Measurements from ENCODE around the gene IVD.
"Not testable (repeated sequence)": the region's sequence is repeated elsewhere in the genome, so short reads cannot be mapped to it uniquely, and the experiment has no call there.

The IVD gene

DNA sequence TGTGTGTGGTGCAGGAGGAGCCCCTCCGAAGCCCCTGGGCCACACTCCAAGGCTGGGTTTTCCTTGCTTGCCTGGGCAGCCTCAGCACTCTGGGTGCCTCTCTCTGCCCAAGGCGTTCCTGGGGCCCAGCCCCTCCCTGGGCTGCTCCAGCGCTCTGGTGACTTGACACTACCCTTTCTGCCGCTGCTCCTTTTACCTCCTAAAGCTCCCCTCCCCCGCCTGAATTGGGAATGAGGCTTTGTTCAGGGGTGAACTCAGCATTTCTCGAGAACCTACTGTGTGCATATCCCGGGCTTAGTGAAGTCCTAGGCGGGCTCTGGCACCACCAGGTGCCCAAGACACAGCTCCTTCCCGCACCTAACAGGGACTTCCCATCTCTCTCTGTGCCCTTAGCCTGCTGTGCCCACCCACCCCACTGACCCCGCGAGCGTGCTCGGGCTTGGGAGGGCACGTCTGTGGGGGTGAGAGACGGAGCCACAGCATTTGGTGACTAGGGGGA is 33.9 kb downstream of the IVD start:
- no peak for DNase-seq (ENCODE audit: low read depth in 2 of 2)

DNA sequence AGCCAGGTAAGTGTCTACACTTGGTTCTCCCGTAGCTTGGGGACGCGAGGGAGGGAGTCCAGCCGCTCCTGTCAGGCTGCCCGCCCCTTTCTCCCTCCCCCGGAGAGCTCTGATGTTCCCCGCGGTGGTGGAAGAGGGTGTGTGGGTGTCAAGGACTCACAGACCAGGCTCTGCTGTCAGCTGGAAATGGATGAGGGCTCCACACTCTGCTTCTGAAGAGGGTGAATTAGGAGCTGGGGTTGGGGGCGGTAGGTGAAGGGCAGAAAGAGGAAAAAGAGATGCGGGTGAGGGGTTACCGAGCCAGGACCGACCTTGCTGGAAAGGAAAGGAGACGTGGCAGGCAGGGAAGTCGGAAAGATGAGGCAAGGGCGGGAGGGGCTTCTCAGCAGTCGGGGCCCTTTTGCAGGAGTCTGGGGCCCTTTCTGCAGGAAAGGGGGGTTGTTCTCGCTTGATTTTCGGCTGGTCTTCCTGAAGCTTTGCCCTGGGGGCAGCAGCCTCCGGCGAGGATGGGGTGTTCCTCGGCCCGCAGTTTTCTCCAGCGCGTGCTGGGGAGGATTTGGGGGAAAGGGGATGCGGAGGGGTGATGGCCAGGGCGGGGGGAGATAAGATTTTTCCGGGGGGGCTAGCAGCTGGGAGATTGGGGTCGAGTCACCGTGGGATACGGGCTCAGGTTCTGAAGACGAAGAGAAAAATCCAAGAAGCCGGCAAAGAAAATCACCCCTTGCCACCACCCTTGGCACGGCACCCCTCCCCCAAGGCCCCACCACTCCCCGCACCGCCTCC is 34.6 kb downstream of the IVD start:
- no peak for DNase-seq (ENCODE audit: low read depth in 2 of 2)

DNA sequence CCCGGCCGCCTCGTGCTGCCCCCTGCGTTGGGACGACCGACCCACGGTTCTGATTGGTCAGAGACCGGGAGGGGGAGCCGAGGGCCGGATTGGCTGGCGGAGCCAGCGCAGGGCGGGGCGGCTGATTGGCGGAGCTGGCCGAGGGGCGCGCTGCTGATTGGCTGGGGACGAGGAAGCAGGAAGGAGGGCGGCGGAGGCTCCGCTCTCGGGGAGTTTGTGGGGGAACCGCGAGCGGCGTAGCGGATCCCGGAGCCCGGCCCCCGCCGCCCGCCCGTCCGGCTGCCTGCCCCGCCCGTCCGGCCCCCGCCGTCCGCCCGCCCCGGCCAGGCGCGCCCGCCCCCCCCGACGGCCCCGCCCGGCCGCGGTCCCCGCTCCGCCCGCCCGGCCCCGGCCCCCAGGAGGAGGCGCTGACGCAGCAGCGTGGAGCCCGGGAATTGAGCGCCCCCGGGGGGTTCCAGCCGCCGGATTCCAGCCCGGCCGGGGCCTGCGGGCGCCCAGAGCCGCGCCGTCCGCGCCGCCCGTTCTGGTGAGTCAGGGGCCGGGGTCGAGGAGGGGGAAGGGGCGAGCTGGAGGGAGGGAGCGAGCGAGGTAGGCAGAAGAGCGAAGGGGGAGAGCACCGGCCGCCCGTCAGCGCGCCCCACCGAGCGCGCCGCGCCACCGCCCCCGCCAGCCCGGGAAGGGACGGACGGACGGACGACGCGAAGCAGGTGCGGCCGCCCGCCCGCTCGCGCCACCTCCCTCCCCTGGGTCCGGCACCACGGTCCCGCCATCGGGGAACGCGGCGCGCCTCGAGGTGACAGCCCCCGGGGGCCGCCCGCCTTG is 35.4 kb downstream of the IVD start, which contains the start of gene BAHD1:
TSS of gene BAHD1 (plus strand) at position 211 of the 822 bp plus-strand sequence. CDS start 17,512 bp downstream, outside the sequence.
- peak; percentile 93 to 94 for DNase-seq (ENCODE audit: low read depth in 2 of 2)

DNA sequence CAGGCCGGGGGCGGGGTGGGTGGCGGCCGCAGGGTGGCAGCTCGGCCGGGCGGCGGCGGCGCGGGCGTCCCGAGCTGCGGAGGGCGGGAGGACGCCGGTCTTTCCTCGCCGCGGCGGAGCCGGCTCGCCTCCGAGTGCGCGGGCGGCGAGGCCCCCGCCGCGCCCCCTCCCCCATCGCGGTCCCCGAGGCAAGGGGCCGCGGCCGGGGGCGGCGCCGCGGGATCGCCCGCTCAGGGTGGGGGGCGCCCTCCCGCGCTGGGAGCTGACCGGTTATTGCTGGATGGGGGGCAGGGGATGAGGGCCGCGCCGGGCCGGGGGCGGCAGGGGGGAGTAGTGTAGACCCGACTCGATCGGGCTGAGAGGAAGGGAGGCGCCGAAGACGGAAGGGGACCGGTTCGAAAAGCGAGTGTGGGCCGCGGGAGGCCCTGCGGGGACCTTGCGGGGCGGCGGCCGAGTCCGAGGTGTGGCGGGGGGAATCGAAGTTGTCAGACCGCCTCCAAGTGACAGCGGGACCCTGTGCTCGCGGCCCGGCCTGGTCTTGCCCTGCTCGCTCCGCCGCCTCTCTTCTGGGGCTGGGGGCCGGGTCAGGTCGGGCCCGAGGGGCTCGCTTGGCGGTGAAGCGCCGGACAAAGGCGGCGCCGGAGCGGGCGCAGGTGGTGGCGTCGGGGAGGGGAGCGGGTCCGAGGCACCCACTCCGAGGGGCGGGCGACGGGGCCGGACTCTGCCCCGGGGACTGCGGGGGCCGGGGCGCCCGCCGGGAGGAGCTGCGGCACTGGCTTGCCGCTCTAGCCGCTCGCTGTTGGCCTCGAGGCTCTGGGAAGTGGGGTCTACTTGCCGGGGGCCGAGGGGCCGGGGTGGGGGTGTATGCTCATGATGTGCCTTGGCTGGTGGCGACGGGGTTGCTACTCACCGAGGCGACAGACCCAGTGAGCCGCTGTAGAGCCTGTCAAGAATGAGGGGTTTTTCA is 36.3 kb downstream of the IVD start:
- no peak for DNase-seq (ENCODE audit: low read depth in 2 of 2)

DNA sequence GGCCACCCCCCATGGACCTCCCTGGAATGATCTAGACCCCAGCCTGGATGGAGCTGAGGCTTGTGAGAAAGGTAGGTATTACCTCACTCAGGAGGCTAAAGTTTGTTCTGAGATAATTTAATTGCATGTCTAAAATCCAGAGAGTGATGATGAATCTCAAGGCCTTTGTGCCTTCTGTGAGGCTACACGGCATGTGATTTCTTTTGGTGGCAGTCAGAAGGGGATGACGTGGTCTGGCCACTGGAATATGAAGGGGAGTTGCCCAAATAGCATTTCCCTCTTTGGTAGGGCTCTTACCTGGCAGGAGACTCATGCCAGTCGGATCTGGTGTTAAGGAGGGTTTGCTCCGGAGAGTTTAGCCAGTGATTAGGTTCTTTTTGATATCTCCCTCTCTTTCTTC is 37.7 kb downstream of the IVD start:
- no peak for DNase-seq (ENCODE audit: low read depth in 2 of 2)

DNA sequence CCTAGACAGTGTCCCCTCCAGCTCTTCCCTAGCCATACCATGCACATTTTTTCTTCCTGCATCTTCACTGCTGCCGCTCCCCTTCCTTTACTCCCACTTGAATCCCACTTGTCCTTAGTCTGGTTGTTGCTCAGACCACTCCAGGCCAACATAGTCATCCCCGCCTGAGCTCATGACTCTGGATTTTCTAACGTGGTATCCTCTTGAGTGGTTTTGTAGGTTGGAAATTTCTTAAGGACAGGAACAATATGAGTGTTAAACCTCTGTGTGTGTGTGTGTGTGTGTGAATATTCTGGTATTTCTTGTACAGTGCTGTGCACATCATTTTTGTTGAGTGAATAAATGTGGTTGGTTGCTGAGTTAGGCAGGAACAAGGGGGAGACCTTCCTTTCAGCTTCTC is 38.3 kb downstream of the IVD start:
- DNase-seq (ENCODE audit: low read depth in 2 of 2): no peak

DNA sequence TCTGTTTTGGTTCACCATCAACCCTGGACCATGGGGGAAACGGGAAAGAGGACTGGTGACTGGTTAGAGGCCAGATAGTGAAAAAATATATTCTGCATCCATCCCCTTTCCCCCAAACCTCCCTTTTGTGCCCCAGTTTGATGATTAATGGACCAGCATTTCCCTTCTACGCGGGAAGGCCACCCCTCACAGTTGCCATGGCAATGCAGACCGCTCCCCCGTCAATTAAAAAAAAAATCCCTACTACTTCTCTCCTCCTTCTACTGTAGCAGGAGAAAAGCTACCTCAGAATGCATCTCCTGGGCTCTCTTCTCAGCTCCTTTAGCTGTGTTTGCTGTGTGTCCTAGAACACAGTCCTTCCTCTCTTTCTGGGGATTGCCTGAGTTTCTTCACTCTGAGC is 39.1 kb downstream of the IVD start:
- DNase-seq (ENCODE audit: low read depth in 2 of 2): no peak

DNA sequence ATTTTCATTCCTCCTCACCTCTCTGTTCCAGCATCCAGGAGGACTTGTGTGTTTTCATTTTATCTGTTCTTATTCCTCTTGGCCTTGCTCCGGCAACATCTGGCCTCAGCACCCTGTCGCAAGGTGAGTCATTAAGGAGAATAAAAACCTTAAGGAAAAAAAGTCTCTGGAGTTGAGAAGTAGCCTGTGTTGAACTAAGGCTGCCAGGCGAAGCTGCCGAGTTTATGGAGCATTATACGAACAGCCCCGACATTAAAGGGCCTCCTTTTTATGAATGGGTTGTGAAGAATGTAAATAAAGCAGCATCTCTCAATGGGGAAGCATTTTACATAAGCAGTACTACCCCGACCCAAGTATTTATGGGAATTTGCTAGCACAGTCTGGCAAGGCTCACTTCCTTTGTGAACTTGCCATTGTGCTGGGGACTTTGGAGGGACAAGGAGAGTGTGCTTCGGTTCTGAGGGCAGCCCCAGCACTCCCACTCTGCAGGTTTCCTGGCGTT is 39.9 kb downstream of the IVD start:
- no peak for DNase-seq (ENCODE audit: low read depth in 2 of 2)

DNA sequence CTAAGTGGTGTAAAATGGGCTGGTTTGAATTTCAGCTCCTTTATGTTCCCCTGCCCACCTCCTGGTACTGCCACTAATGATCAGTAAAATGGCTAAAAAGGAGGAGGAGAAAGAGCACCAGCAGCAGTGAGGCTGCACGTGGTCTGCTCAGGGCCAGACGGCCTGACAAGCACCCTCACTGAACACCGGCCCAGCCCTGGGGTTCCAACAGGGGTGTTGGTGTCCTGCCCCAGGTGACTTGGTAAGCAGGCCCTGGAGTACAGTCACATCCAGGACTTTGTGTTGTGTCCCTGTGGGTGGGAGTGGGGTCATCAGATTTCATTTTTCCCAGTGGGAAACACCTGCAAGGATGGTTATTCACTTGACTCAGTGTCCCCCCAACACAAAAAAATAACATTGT is 40.5 kb downstream of the IVD start:
- DNase-seq (ENCODE audit: low read depth in 2 of 2): no peak

DNA sequence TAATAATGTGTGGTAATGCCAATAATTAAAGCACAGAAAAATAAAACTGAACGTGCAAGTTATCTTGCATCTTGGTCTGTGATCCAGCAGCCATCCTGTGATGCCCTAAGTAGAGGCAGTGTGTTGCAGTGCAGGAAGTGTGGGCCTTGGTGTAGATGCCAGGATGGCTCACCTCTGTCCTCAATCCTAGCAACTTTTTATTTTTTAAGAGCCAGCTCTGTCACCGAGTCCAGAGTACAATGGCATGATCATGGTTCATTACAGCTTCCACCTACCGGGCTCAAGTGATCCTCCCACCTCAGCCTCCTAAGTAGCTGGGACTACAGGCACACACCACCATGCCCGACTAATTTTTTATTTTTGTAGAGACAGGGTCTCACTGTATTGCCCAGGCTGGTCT is 42.8 kb downstream of the IVD start:
- DNase-seq (ENCODE audit: low read depth in 2 of 2): no peak

DNA sequence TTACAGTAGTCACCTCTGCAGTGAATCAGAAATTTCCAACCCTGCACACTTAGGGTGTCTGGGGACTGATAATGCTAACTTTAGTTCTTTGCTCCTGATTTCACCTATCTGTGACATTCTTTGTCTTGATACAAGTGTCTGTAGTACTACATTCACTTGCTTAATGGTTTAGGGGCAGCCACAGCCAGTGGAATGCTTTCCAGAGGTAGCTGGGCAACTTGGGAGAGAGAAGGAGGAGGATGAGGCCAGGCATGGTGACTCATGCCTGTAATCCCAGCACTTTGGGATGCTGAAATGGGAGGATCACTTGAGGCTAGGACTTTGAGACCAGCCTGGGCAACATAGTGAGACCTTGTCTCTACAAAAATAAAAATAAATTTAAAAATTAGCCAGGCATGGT is 43.7 kb downstream of the IVD start:
- DNase-seq (ENCODE audit: low read depth in 2 of 2): no peak

DNA sequence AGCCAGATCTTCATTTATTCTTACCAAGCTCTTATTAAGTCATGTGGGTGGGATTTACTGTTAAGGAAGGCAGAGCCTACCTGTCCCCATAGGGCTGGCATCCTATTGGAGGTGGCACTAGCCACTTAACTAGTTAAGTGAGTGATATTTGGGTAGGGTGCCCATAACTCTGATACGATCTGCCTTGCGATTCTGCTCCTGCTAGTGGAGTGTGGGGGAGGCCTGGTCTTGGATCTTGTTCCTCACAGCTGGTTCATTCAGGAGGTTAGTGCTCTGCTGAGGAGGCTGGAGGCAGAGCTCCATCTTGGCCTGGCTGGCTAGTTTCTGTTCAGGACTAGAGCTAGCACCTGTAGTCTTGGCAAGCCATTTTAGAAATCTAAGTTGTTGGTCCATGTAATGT is 44.5 kb downstream of the IVD start:
- no peak for DNase-seq (ENCODE audit: low read depth in 2 of 2)

DNA sequence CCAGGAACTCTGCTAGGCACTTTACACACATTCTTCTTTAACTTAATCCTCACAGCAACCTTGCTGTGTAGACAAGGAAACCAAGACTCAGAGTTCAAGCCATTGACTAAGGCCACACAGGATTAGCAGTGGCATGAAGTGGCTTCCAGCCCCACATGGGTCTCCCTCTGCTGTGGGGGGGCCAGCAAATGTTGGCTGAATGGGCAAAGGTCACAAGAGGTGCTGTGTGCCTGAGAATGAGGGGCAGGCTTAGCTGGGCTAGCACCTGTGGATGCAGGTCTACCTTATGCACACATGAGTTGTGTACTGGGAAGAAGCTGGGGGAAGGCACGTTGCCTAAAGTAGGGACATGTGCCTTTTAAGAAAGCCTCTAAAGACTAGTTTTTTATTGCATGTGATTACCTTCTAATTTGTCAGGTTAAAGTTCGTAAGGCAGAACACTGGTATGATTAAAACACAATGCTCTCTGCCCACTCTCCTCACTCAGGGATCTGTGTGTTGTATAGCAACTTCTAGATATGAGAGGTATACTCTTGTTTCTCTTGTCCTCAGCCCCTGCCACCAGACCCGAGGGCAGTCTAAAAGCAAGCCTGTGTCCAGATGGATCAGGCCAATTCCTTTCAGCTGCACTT is 46.0 kb downstream of the IVD start:
- DNase-seq (ENCODE audit: low read depth in 2 of 2): no peak

DNA sequence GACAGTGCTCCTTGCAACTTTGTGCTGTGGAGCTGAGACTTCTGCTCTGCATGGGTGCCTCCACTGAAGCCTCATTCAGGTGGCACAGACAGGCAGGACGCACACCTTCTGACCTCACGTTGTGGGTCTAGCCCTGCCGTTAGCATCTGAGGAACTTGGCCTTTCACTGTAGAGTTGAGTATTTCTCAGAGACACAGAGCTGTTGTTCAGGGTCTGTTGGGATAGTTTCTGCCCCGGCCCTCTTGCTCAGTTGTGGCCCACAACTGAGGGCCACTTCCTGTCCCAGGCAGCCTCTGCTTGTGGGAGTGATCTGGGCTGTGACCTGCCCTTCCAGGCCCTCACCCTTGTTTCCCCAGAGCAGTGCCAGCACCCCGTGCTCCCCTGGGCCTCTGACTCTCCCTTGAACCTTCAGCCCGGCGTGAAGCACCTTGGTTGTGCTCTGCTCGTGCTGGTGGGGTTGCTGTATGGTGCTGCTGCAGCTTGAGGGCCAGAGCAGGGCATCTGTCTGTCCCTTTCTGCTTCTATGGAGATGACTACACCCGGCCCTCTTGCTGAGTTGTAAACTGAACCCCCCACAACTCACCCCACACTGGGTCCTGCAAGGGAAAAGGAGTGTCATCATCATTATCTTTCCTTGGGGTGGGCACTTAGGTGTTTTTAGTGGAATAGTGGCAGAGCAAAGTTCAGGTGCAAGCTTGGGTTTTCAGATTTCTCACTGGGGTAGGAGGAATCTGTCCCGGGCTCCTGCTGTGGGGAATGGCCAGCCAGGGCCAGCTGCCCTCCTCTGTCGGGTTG is 46.9 kb downstream of the IVD start:
- DNase-seq (ENCODE audit: low read depth in 2 of 2): no peak

DNA sequence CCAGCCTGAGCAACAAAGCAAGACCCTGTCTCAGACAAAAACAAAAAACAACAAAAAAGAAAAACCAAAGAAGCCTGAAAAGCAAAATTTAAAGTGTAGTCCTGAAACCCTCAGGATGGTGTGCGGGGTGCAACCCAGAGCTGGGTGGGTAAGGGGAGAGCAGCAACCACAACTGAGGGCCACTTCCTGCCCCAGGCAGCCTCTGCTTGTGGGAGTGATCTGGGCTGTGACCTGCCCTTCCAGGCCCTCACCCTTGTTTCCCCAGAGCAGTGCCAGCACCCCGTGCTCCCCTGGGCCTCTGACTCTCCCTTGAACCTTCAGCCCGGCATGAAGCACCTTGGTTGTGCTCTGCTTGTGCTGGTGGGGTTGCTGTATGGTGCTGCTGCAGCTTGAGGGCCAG is 48.3 kb downstream of the IVD start:
- not testable (repeated sequence) for DNase-seq (ENCODE audit: low read depth in 2 of 2)

DNA sequence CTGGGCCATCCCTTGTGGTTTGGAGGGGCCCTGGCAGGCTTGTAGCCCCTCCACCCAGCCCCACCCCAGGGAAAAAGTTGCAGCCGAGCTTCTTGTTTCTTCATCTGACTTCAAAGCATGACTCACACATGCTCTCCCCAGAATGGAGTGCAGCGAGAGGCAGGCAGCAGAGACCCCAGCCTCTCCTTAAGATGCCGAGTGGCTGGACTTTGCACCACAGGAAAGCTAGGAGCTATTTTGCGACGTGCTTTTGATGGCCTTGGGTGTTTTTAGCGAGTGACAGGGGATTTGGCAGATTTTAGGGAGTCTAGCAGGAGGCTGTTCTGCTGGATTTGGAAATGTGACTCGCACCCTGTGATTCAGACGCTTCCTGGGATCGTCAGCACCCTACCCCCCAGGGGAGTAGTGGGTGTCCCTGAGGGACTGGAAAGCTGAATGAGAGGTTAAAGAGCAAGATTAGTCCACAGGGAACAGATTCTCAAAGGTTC is 49.4 kb downstream of the IVD start:
- no peak for DNase-seq (ENCODE audit: low read depth in 2 of 2)

DNA sequence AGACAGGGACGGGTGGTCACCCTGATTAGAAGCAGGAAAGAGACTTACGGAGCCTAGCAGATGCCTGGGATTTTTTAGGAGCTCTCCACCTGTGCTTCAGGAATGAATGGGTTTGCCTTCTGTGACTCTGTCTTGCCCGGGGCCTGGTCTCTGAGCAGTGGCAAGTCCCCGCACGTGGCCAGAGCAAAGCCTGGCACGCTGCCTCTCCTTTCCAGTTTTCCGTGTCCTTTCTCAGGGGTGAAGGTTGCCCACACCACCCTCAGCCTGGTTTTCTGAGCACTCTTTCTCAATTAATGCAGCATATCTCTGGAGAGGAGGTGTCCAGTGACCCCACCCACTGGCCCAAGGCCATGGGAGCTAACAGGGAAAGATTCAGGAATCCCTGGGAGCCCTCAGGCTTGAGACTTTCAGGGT is 50.7 kb downstream of the IVD start:
- DNase-seq (ENCODE audit: low read depth in 2 of 2): no peak

DNA sequence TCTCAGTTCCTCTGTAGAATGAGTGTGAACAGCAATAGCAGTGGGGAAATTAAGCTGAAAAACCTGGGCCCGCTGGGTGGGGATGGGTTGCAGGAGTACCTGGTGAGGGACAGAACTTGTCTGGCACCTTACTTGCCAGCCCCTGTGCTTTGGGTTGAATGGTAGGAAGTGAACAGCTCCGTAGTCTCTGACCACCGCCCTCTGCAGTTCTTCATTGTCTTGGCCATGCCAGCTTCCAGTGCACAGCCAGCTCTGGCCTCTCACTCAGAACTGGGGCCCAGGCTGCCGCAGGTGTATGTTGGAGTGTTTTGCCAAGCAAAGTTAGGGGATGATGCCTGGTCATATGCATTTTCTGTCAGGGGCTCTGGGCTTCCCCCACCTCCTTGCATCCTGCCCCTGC is 51.1 kb downstream of the IVD start:
- no peak for DNase-seq (ENCODE audit: low read depth in 2 of 2)

DNA sequence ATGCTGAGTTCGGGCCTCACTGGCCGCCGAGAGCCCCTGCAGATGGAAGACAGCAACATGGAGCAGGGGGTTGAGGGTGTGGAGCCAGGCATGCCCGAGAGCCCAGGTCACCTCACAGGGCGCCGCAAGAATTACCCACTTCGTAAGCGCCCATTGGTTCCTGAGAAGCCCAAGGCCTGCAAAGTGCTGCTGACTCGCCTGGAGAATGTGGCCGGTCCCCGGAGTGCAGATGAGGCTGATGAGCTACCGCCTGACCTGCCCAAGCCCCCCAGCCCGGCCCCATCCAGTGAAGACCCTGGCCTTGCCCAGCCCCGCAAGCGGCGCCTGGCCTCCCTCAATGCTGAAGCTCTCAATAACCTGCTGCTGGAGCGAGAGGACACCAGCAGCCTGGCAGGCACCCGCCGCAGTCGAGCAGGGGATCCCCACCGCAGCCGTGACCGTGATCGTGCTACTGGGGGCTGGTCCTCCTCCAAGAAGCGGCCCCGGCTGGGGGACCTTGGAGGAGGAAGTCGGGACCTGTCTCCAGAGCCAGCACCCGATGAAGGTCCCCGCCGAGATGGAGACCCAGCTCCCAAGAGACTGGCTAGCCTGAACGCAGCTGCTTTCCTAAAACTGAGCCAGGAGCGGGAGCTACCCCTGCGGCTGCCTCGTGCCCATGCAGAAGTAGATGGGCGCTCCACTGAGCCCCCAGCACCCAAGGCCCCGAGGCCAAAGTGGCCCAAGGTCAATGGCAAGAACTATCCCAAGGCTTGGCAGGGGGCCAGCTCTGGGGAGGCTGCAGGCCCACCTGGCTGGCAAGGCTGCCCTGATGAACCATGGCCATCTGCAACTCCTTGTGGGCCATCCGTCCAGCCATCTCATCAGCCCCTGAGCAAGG is 53.1 kb downstream of the IVD start:
- no peak for DNase-seq (ENCODE audit: low read depth in 2 of 2)
